ENCODE results near the gene THSD7B. TPM values are rescaled to one million over a fixed set of nuclear protein-coding genes. Genes with fewer than 3 reads are reported as not detected.
A peak's percentile ranks its signal among the peaks of the same experiment; 100 is the strongest.

Gene THSD7B
- total RNA-seq, 1 donor from 2014 or later, result 10.5 TPM

- H3K27ac Mint-ChIP-seq (ENCODE audit: unreplicated experiment), result no peak overlapping the region
- TF ChIP-seq CTCF (IDR thresholded peaks at IDR 0.05; ENCODE audit: unreplicated experiment), result no peak
- H3K4me3 Mint-ChIP-seq (ENCODE audit: unreplicated experiment), result no peak overlapping the region
- no peaks in the 10 kb centered on the region for H3K9me3 Mint-ChIP-seq (ENCODE audit: unreplicated experiment)
- H3K36me3 Mint-ChIP-seq (ENCODE audit: low read depth, unreplicated experiment), result no peaks in the 10 kb centered on the region
- H3K4me1 Mint-ChIP-seq (ENCODE audit: unreplicated experiment), result no peaks in the 10 kb centered on the region
- H3K27me3 Mint-ChIP-seq (ENCODE audit: unreplicated experiment), result no peaks in the 10 kb centered on the region
- no peak for DNase-seq (ENCODE audit: low spot score)
Observed at GRCh38 chr2:137405496-137405895, 640.2 kb downstream of the THSD7B start.

- TF ChIP-seq CTCF (IDR thresholded peaks at IDR 0.05; ENCODE audit: unreplicated experiment), result no peak
- Mint-ChIP-seq H3K4me1 (ENCODE audit: unreplicated experiment) (no peaks in the 10 kb centered on the region), H3K27ac (ENCODE audit: unreplicated experiment) (no peak overlapping the region), H3K36me3 (ENCODE audit: low read depth, unreplicated experiment) (no peaks in the 10 kb centered on the region), H3K9me3 (ENCODE audit: unreplicated experiment) (no peaks in the 10 kb centered on the region), H3K27me3 (ENCODE audit: unreplicated experiment) (no peaks in the 10 kb centered on the region), H3K4me3 (ENCODE audit: unreplicated experiment) (no peak overlapping the region)
- DNase-seq (ENCODE audit: low spot score), result no peak
Observed at GRCh38 chr2:137411585-137411984, 646.2 kb downstream of the THSD7B start.

DNA sequence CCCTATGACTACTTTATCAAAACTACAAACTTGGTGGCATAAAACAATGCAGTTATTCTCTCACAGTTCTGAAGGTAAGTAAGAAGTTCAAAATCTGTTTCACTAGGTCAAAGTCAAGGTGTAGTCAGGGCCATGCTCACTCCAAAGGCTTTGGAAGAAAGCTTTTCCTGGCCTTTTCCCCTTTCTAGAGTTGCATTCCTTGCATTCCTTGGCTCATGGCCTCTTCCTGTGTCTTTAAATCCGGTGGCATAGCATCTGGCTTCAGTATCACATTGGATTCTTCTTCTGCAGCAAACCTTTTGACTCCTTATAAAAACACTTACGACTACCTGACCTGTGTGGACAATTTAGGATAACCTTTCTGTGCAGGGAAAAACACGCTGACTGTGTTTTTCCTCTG is 655.4 kb downstream of the THSD7B start:
- H3K9me3 Mint-ChIP-seq (ENCODE audit: unreplicated experiment), result no peaks in the 10 kb centered on the region
- no peak overlapping the region for H3K27ac Mint-ChIP-seq (ENCODE audit: unreplicated experiment)
- H3K36me3 Mint-ChIP-seq (ENCODE audit: low read depth, unreplicated experiment), result no peaks in the 10 kb centered on the region
- H3K27me3 Mint-ChIP-seq (ENCODE audit: unreplicated experiment), result peaks cover 2% of the 10 kb centered on the region
- H3K4me1 Mint-ChIP-seq (ENCODE audit: unreplicated experiment), result no peaks in the 10 kb centered on the region
- TF ChIP-seq CTCF (IDR thresholded peaks at IDR 0.05; ENCODE audit: unreplicated experiment), result no peak
- no peak overlapping the region for H3K4me3 Mint-ChIP-seq (ENCODE audit: unreplicated experiment)
- DNase-seq (ENCODE audit: low spot score), result peak; percentile 6

- H3K27ac Mint-ChIP-seq (ENCODE audit: unreplicated experiment), result no peak overlapping the region
- H3K36me3 Mint-ChIP-seq (ENCODE audit: low read depth, unreplicated experiment), result no peaks in the 10 kb centered on the region
- no peak for TF ChIP-seq CTCF (IDR thresholded peaks at IDR 0.05; ENCODE audit: unreplicated experiment)
- no peaks in the 10 kb centered on the region for H3K27me3 Mint-ChIP-seq (ENCODE audit: unreplicated experiment)
- DNase-seq (ENCODE audit: low spot score), result no peak
- H3K4me1 Mint-ChIP-seq (ENCODE audit: unreplicated experiment), result no peaks in the 10 kb centered on the region
- no peaks in the 10 kb centered on the region for H3K9me3 Mint-ChIP-seq (ENCODE audit: unreplicated experiment)
- H3K4me3 Mint-ChIP-seq (ENCODE audit: unreplicated experiment), result no peak overlapping the region
Observed at GRCh38 chr2:137435162-137435561, 669.8 kb downstream of the THSD7B start.

DNA sequence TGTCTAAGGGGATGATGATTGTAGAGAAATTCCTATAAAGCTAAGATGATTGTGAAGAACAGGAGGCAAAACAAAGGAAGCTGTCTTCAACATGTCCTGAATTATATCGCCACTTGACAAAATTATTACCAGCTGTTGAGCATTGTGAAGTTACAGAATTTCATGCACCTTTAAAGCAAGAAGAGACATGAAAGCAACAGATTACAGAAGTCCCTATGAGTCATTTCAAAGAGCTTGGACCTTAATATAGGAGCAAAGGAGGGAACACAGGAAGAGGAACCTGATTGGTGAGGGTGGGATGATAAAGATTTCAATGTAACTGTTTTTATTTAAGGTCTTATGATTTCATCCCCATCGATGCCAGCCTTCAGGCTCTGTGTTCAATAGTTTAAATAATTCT is 672.0 kb downstream of the THSD7B start:
- no peak for DNase-seq (ENCODE audit: low spot score)
- H3K27me3 Mint-ChIP-seq (ENCODE audit: unreplicated experiment), result no peaks in the 10 kb centered on the region
- H3K36me3 Mint-ChIP-seq (ENCODE audit: low read depth, unreplicated experiment), result no peaks in the 10 kb centered on the region
- H3K4me3 Mint-ChIP-seq (ENCODE audit: unreplicated experiment), result no peak overlapping the region
- H3K9me3 Mint-ChIP-seq (ENCODE audit: unreplicated experiment), result no peaks in the 10 kb centered on the region
- TF ChIP-seq CTCF (IDR thresholded peaks at IDR 0.05; ENCODE audit: unreplicated experiment), result no peak
- no peaks in the 10 kb centered on the region for H3K4me1 Mint-ChIP-seq (ENCODE audit: unreplicated experiment)
- no peak overlapping the region for H3K27ac Mint-ChIP-seq (ENCODE audit: unreplicated experiment)

Data from endothelial cell (in vitro differentiated cells).